ENCODE measurements around the gene SHKBP1.

The SHKBP1 gene

GRCh38 chr19:40603389-40604170, 26.9 kb downstream of the SHKBP1 start:
- peak; percentile 80 to 98 for DNase-seq

DNA sequence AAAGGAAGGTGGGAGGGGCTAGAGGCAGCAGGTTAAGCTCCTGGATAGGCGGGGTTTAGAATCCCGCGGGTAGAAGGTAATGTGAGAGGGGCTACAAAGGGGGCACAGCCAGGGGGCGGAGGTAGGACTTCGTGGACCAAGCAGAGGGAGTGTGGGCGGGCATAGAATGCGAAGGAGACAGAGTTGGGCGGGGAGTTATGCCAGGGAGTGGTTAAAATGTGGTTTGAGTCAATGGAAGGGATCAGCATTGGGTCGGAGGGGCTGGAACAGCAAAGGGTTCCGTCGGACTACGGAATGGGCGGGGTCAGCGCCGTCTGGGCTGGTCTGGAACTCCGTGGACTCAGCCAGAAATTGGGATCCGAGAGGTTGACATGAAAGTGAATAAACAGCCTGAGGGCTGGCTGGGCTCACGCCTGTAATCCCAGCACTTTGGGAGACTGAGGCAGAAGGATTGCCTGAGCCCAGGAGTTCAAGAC, 27.5 kb downstream of the SHKBP1 start:
- DNase-seq: peak in 1 of 2 experiments; percentile 98

- DNase-seq: no peak
These were observed 28.1 kb downstream of the SHKBP1 start for GRCh38 chr19:40604647-40605215.

GRCh38 chr19:40605216-40605971, 28.7 kb downstream of the SHKBP1 start:
- DNase-seq: peak; percentile 61 to 72

- no peak for DNase-seq
These were observed 30.9 kb downstream of the SHKBP1 start for GRCh38 chr19:40607311-40608239.

DNA sequence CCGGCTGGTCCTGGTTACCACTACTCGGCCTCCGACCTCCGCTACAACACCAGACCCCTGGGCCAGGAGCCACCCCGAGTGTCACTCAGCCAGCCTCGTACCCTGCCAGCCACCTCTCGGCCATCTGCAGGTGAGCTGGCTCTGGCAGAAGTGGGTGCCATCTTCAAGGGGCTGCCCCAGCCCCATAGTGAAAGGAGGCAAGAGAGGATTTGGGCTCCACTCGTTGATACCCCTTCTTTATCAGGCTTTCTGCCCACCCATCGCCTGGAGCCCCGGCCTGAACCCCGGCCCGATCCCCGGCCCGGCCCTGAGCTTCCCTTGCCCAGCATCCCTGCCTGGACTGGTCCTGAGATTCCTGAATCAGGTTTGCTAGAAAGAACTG, 31.6 kb downstream of the SHKBP1 start:
- no peak for DNase-seq

DNA sequence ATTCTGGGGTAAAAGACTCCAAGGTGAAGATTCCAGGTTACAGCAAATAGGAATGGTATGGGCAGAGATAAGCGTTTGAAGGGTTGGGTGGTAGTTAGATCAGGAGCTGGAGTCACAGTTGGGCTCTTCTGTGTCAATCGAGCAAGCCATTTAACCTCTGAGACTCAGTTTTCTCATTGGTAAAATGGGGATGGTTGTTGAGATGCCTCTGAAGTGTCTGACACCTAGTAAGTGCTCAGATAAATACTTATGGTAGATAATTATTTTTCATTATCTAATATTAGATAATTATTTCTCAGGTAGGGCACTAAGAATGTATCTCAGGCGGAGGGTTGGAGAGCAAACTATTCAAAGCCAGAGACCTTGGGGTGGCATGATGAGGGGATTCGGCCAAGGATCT, 32.3 kb downstream of the SHKBP1 start:
- no peak for DNase-seq

DNA sequence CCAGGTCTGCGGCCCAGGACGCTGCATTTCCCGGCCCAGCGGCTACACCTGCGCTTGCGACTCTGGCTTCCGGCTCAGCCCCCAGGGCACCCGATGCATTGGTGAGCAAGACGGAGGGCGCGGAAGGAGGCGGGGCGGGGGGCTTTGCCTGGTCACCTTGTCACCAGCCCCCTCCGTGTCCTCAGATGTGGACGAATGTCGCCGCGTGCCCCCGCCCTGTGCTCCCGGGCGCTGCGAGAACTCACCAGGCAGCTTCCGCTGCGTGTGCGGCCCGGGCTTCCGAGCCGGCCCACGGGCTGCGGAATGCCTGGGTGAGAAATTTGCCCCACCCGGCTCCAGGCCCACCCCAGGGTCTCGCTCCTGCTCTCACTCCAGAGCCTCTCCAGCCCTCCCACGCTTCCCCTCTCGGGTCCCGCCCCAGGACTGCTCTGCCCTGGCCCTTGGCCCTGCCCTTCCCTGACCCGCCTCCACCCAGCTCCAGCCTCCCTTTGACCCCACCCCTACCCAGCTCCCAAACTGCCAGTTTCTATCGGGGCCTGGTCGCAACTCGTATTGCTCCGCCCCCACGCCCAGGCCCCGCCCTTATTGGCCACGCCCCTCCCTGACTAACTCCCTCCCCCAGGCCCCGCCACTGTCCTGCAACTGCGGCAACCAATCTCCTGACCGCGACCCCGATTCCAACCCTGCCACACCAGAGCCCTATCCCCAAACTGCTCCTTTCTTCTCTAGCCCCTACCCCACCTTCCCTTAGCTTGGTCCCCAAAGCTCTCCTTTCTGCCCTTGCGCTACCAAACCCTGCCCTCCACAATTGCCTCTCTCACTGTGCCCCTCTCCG, 33.1 kb downstream of the SHKBP1 start:
- peak; percentile 82 to 85 for DNase-seq

- peak; percentile 16 to 53 for DNase-seq
These were observed 33.9 kb downstream of the SHKBP1 start for GRCh38 chr19:40610396-40611064.

DNA sequence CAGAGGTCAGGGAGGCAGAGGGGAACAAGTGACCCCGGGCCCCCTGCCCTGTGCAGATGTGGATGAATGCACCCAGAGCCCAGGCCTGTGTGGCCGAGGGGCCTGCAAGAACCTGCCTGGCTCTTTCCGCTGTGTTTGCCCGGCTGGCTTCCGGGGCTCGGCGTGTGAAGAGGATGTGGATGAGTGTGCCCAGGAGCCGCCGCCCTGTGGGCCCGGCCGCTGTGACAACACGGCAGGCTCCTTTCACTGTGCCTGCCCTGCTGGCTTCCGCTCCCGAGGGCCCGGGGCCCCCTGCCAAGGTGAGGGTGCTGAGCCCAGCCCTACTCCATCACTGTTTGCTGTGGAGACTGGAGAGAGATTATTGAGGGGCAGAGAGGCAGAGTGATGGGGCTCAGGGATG, 34.4 kb downstream of the SHKBP1 start:
- DNase-seq: peak in 1 of 2 experiments; percentile 20

GRCh38 chr19:40611900-40612698, 35.4 kb downstream of the SHKBP1 start:
- DNase-seq: no peak

GRCh38 chr19:40612831-40613689, 36.4 kb downstream of the SHKBP1 start:
- peak; percentile 33 to 44 for DNase-seq

DNA sequence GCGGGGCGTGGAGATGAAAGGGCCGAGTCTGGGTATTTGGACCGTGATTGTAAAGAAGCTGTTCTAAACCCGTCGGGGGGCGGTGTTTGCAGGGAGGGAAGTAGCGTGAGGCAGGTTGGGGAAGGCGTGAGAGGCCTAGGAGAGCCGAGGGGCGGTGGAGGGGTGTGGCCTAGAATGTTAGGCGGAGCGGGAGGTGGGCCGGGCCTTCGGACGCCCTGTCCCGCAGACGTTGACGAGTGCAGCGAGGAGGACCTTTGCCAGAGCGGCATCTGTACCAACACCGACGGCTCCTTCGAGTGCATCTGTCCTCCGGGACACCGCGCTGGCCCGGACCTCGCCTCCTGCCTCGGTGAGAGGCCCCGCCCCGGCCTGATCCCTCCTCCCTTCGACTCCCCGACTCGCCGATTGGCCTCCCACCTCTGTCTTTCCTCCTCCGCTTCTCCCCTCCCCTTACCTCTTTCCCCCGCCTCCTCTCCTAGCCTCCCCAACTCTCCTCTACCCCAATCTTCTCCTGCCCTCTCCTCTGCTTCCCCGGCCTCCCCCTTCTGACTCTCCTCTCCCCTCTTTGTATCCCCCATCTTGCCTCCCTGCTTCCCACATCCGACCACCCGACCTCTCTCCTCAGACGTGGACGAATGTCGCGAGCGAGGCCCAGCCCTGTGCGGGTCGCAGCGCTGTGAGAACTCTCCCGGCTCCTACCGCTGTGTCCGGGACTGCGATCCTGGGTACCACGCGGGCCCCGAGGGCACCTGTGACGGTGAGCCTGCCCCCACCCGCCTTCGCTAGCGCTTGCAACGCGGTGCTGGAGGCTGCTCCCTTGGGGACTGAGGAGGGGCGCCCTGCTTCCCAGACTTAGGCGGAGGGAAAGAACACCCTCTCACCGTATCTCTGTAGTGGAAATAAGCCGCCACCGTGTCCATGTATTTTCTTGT, 37.3 kb downstream of the SHKBP1 start:
- peak; percentile 64 to 69 for DNase-seq

DNA sequence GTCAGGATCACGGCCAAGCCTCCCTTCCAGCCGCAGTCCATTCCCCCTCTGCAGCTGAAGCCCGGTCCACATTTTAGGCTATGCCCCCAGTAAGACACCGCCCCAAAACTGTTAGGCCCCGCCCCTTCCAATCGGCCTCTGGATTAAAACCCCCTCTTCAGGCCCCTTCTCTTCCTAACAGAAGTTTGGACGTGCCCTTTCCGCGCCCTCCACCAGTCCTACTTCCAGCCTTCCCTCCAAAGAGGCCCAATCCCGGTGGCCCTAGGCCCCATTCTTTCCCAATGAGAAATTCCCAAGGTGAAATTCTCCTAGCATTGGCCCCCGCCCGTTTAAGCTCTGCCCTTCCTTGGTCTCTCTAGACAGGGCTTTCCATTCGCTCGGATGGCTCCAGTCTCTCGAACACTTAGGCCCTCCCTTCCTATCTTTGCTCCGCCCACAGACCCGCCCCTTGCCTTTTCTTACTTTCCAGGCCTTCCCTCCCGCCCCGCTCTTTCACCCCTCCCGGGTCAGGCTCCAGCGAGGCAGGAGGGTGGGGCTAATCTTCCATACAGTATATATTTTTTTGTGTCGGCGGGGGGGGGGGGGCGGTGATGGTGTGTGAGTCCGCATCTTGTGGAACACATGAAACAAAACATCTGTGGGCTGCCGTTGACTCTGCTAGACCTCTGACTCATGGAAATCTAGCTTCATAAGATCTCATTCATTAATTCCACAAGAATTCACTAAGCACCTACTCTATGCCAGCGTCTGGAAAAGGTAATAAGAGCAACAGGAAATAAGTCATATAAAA, 38.1 kb downstream of the SHKBP1 start:
- DNase-seq: no peak

GRCh38 chr19:40616178-40616577, 39.5 kb downstream of the SHKBP1 start:
- DNase-seq: no peak

- DNase-seq: no peak
These were observed 40.3 kb downstream of the SHKBP1 start for GRCh38 chr19:40616941-40617340.

GRCh38 chr19:40617961-40618360, 41.3 kb downstream of the SHKBP1 start:
- no peak for DNase-seq

Measured in Kasumi-1 (cell line).